HG03280 (cell line): ENCODE measurements around the gene MTA1.

Experiments used
- ATAC-seq: cut with Tn5 transposase; IDR thresholded peaks from one replicate; pipeline ENCODE4 v1.9.1; 2021; ENCODE audit warnings: mild to moderate bottlenecking, moderate library complexity; ENCODE audit not compliant: unreplicated experiment

The MTA1 gene

GRCh38 chr14:105386581-105387529 is 32.8 kb upstream of the MTA1 start:
- ATAC-seq = no peak

GRCh38 chr14:105387530-105387922 is 32.1 kb upstream of the MTA1 start:
- no peak for ATAC-seq

- no peak for ATAC-seq
Measured at GRCh38 chr14:105388110-105388951, 31.3 kb upstream of the MTA1 start.

- ATAC-seq = no peak
Measured at GRCh38 chr14:105388976-105389375, 30.7 kb upstream of the MTA1 start.

- no peak for ATAC-seq
Measured at GRCh38 chr14:105389534-105389933, 30.1 kb upstream of the MTA1 start.

- ATAC-seq = no peak
Measured at GRCh38 chr14:105389976-105390848, 29.4 kb upstream of the MTA1 start.

- ATAC-seq = no peak
Measured at GRCh38 chr14:105390849-105391500, 28.7 kb upstream of the MTA1 start.

- ATAC-seq = no peak
Measured at GRCh38 chr14:105391541-105391940, 28.1 kb upstream of the MTA1 start.

GRCh38 chr14:105392131-105393090 is 27.2 kb upstream of the MTA1 start:
- no peak for ATAC-seq

- no peak for ATAC-seq
Measured at GRCh38 chr14:105393151-105393550, 26.5 kb upstream of the MTA1 start.

- ATAC-seq = no peak
Measured at GRCh38 chr14:105394714-105395537, 24.7 kb upstream of the MTA1 start.

GRCh38 chr14:105395538-105395854 is 24.1 kb upstream of the MTA1 start:
- no peak for ATAC-seq

- ATAC-seq = no peak
Measured at GRCh38 chr14:105397350-105397931, 22.2 kb upstream of the MTA1 start.

GRCh38 chr14:105398044-105398725 is 21.4 kb upstream of the MTA1 start, which contains the start of gene TEX22:
TSS of gene TEX22 (plus strand) at chr14:105398538. CDS start at chr14:105399341, 803 bp downstream.
- ATAC-seq = peak; percentile 81

GRCh38 chr14:105398726-105399465 is 20.7 kb upstream of the MTA1 start:
- ATAC-seq = peak; percentile 35

GRCh38 chr14:105399466-105399775 is 20.2 kb upstream of the MTA1 start:
- no peak for ATAC-seq

GRCh38 chr14:105400016-105400415 is 19.6 kb upstream of the MTA1 start:
- ATAC-seq = no peak
